Measurements from ENCODE around the gene SLC48A1.

The SLC48A1 gene

GRCh38 chr12:47744005-47744651 is 28.9 kb upstream of the SLC48A1 start:
- no peak for DNase-seq (ENCODE audit: low spot score)

GRCh38 chr12:47744778-47745436 is 28.1 kb upstream of the SLC48A1 start:
- DNase-seq (ENCODE audit: low spot score): no peak

GRCh38 chr12:47745485-47746041 is 27.5 kb upstream of the SLC48A1 start:
- no peak for DNase-seq (ENCODE audit: low spot score)

GRCh38 chr12:47746073-47746472 is 27.0 kb upstream of the SLC48A1 start:
- no peak for DNase-seq (ENCODE audit: low spot score)

- DNase-seq (ENCODE audit: low spot score): no peak
Measured at GRCh38 chr12:47746523-47746922, 26.5 kb upstream of the SLC48A1 start.

GRCh38 chr12:47747126-47747525 is 25.9 kb upstream of the SLC48A1 start:
- DNase-seq (ENCODE audit: low spot score): no peak

GRCh38 chr12:47747596-47748506 is 25.2 kb upstream of the SLC48A1 start:
- no peak for DNase-seq (ENCODE audit: low spot score)

GRCh38 chr12:47748507-47748828 is 24.6 kb upstream of the SLC48A1 start:
- DNase-seq (ENCODE audit: low spot score): no peak

- DNase-seq (ENCODE audit: low spot score): no peak
Measured at GRCh38 chr12:47748899-47749298, 24.1 kb upstream of the SLC48A1 start.

- DNase-seq (ENCODE audit: low spot score): no peak
Measured at GRCh38 chr12:47750229-47750798, 22.7 kb upstream of the SLC48A1 start.

GRCh38 chr12:47750916-47751470 is 22.0 kb upstream of the SLC48A1 start:
- no peak for DNase-seq (ENCODE audit: low spot score)

GRCh38 chr12:47751561-47751960 is 21.5 kb upstream of the SLC48A1 start:
- DNase-seq (ENCODE audit: low spot score): no peak

GRCh38 chr12:47752121-47752520 is 20.9 kb upstream of the SLC48A1 start:
- DNase-seq (ENCODE audit: low spot score): no peak

- DNase-seq (ENCODE audit: low spot score): no peak
Measured at GRCh38 chr12:47752552-47752951, 20.5 kb upstream of the SLC48A1 start.

- DNase-seq (ENCODE audit: low spot score): no peak
Measured at GRCh38 chr12:47753021-47754001, 19.7 kb upstream of the SLC48A1 start.

GRCh38 chr12:47754126-47754525 is 18.9 kb upstream of the SLC48A1 start:
- no peak for DNase-seq (ENCODE audit: low spot score)

GRCh38 chr12:47754881-47755280 is 18.2 kb upstream of the SLC48A1 start:
- no peak for DNase-seq (ENCODE audit: low spot score)

- no peak for DNase-seq (ENCODE audit: low spot score)
Measured at GRCh38 chr12:47755655-47756562, 17.1 kb upstream of the SLC48A1 start.

- DNase-seq (ENCODE audit: low spot score): no peak
Measured at GRCh38 chr12:47757364-47757839, 15.6 kb upstream of the SLC48A1 start.

Data from putamen (tissue), 1 donor.